ENCODE data around the gene NAA30.

NAA30 gene

GRCh38 chr14:57388067-57388466 lies 2.3 kb upstream of the NAA30 start:
- H3K4me3 ChIP-seq (ENCODE audit: severe bottlenecking) = no peak overlapping the region
- ATAC-seq (ENCODE audit: low read depth) = no peak
- H3K27ac ChIP-seq (ENCODE audit: poor library complexity, severe bottlenecking) = no peak overlapping the region
- no peaks in the 10 kb centered on the region for H3K9me3 ChIP-seq (ENCODE audit: severe bottlenecking)
- peaks cover 17% of the 10 kb centered on the region for H3K36me3 ChIP-seq (ENCODE audit: low read depth)
- no peak for TF ChIP-seq CTCF (IDR thresholded peaks at IDR 0.05; ENCODE audit: poor library complexity, severe bottlenecking)
- no peak for DNase-seq (ENCODE audit: low spot score)
- H3K27me3 ChIP-seq (ENCODE audit: insufficient read depth, poor library complexity, severe bottlenecking) = no peaks in the 10 kb centered on the region
- H3K4me1 ChIP-seq (ENCODE audit: insufficient read depth, poor library complexity, severe bottlenecking) = peaks cover 8% of the 10 kb centered on the region

GRCh38 chr14:57389646-57390036 lies 745 bp upstream of the NAA30 start:
- Histone ChIP-seq H3K36me3 (ENCODE audit: low read depth) (peaks cover 33% of the 10 kb centered on the region), H3K4me3 (ENCODE audit: severe bottlenecking) (peak overlapping the region; percentile 72), H3K9me3 (ENCODE audit: severe bottlenecking) (no peaks in the 10 kb centered on the region), H3K27ac (ENCODE audit: poor library complexity, severe bottlenecking) (peak overlapping the region; percentile 50), H3K27me3 (ENCODE audit: insufficient read depth, poor library complexity, severe bottlenecking) (no peaks in the 10 kb centered on the region), H3K4me1 (ENCODE audit: insufficient read depth, poor library complexity, severe bottlenecking) (peaks cover 12% of the 10 kb centered on the region)
- ATAC-seq (ENCODE audit: low read depth) (no peak; the same call in 2 of the 3 replicates), DNase-seq (ENCODE audit: low spot score) (no peak)
- no peak for TF ChIP-seq CTCF (IDR thresholded peaks at IDR 0.05; ENCODE audit: poor library complexity, severe bottlenecking)

- DNase-seq (ENCODE audit: low spot score) (peak; percentile 62), ATAC-seq (ENCODE audit: low read depth) (peak; percentile 52)
- TF ChIP-seq CTCF (IDR thresholded peaks at IDR 0.05; ENCODE audit: poor library complexity, severe bottlenecking) = peak; percentile 17
- Histone ChIP-seq H3K27ac (ENCODE audit: poor library complexity, severe bottlenecking) (peak overlapping the region; percentile 50), H3K9me3 (ENCODE audit: severe bottlenecking) (no peaks in the 10 kb centered on the region), H3K27me3 (ENCODE audit: insufficient read depth, poor library complexity, severe bottlenecking) (no peaks in the 10 kb centered on the region), H3K4me3 (ENCODE audit: severe bottlenecking) (peak overlapping the region; percentile 72), H3K4me1 (ENCODE audit: insufficient read depth, poor library complexity, severe bottlenecking) (peaks cover 12% of the 10 kb centered on the region), H3K36me3 (ENCODE audit: low read depth) (peaks cover 44% of the 10 kb centered on the region)
Measured at GRCh38 chr14:57390806-57391516, 575 bp downstream of the NAA30 start.

- H3K27me3 ChIP-seq (ENCODE audit: insufficient read depth, poor library complexity, severe bottlenecking) = no peaks in the 10 kb centered on the region
- H3K9me3 ChIP-seq (ENCODE audit: severe bottlenecking) = no peaks in the 10 kb centered on the region
- peak; percentile 28 for ATAC-seq (ENCODE audit: low read depth)
- H3K4me1 ChIP-seq (ENCODE audit: insufficient read depth, poor library complexity, severe bottlenecking) = peaks cover 12% of the 10 kb centered on the region
- H3K36me3 ChIP-seq (ENCODE audit: low read depth) = peaks cover 51% of the 10 kb centered on the region
- no peak for TF ChIP-seq CTCF (IDR thresholded peaks at IDR 0.05; ENCODE audit: poor library complexity, severe bottlenecking)
- no peak for DNase-seq (ENCODE audit: low spot score)
- peak overlapping the region; percentile 72 for H3K4me3 ChIP-seq (ENCODE audit: severe bottlenecking)
- H3K27ac ChIP-seq (ENCODE audit: poor library complexity, severe bottlenecking) = peak overlapping the region; percentile 50
Measured at GRCh38 chr14:57391517-57392195, 1.3 kb downstream of the NAA30 start.

GRCh38 chr14:57392830-57393229 lies 2.4 kb downstream of the NAA30 start:
- no peak overlapping the region for H3K27ac ChIP-seq (ENCODE audit: poor library complexity, severe bottlenecking)
- H3K9me3 ChIP-seq (ENCODE audit: severe bottlenecking) = no peaks in the 10 kb centered on the region
- no peaks in the 10 kb centered on the region for H3K27me3 ChIP-seq (ENCODE audit: insufficient read depth, poor library complexity, severe bottlenecking)
- peaks cover 12% of the 10 kb centered on the region for H3K4me1 ChIP-seq (ENCODE audit: insufficient read depth, poor library complexity, severe bottlenecking)
- H3K4me3 ChIP-seq (ENCODE audit: severe bottlenecking) = peak overlapping the region; percentile 72
- no peak for TF ChIP-seq CTCF (IDR thresholded peaks at IDR 0.05; ENCODE audit: poor library complexity, severe bottlenecking)
- ATAC-seq (ENCODE audit: low read depth) = no peak
- peaks cover 62% of the 10 kb centered on the region for H3K36me3 ChIP-seq (ENCODE audit: low read depth)
- DNase-seq (ENCODE audit: low spot score) = no peak

Data from RWPE2 (cell line).